ENCODE measurements around the gene TUBB2A. TPM values are rescaled to one million over a fixed set of nuclear protein-coding genes. Genes with fewer than 3 reads are reported as not detected.
"Not testable (repeated sequence)": the region's sequence is repeated elsewhere in the genome, so short reads cannot be mapped to it uniquely, and the experiment has no call there.

The TUBB2A gene
- total RNA-seq, 1 donor from 2014 or later: 59.0 TPM

- not testable (repeated sequence) for H3K4me3 ChIP-seq (ENCODE audit: low read length in 3 of 3); H3K9ac ChIP-seq (ENCODE audit: low read depth in 1 of 3, low read length in 3 of 3); H3K36me3 ChIP-seq (ENCODE audit: control insufficient read depth in 3 of 3, insufficient read depth in 3 of 3, low read length in 3 of 3); H3K27ac ChIP-seq (ENCODE audit: low read depth, low read length); H3K9me3 ChIP-seq (ENCODE audit: control insufficient read depth in 3 of 3, low read length in 3 of 3); H3K27me3 ChIP-seq (ENCODE audit: control insufficient read depth in 3 of 3, insufficient read depth in 3 of 3, low read length in 3 of 3); H3K4me1 ChIP-seq (ENCODE audit: control insufficient read depth in 3 of 3, insufficient read depth in 3 of 3, low read length in 3 of 3)
Observed at GRCh38 chr6:3170676-3171075, 13.3 kb upstream of the TUBB2A start.

GRCh38 chr6:3168046-3168445 lies 10.7 kb upstream of the TUBB2A start:
- H3K27me3 ChIP-seq (ENCODE audit: control insufficient read depth in 3 of 3, insufficient read depth in 3 of 3, low read length in 3 of 3); H3K9me3 ChIP-seq (ENCODE audit: control insufficient read depth in 3 of 3, low read length in 3 of 3); H3K27ac ChIP-seq (ENCODE audit: low read depth, low read length); H3K4me3 ChIP-seq (ENCODE audit: low read length in 3 of 3); H3K4me1 ChIP-seq (ENCODE audit: control insufficient read depth in 3 of 3, insufficient read depth in 3 of 3, low read length in 3 of 3); H3K9ac ChIP-seq (ENCODE audit: low read depth in 1 of 3, low read length in 3 of 3); H3K36me3 ChIP-seq (ENCODE audit: control insufficient read depth in 3 of 3, insufficient read depth in 3 of 3, low read length in 3 of 3): not testable (repeated sequence)

DNA sequence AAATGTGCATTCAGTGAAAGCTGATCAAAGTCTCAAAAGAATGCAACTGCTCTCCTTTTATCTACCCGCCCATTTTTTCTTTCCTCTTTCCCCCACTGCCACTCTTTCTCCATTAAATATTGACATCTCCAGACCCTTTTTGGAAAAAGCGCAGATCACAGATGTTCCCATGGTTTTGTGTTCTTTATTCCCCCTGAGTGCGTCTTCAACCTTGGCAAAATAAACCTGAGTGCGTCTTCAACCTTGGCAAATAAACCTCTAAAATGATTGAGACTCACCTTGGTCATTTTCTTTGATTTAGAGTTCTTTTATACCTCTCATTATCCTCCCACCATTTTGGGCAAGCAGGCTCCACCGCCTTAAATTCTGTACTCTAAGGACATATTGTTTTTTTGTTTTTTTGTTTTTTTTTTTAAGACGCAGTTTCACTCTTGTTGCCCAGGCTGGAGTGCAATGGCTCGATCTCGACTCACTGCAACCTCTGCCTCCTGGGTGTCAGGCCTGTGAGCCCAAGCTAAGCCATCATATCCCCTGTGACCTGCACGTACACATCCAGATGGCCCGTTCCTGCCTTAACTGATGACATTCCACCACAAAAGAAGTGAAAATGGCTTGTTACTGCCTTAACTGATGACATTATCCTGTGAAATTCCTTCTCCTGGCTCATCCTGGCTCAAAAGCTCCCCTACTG lies 9.3 kb upstream of the TUBB2A start:
- not testable (repeated sequence) for H3K36me3 ChIP-seq (ENCODE audit: control insufficient read depth in 3 of 3, insufficient read depth in 3 of 3, low read length in 3 of 3); H3K9ac ChIP-seq (ENCODE audit: low read depth in 1 of 3, low read length in 3 of 3); H3K4me1 ChIP-seq (ENCODE audit: control insufficient read depth in 3 of 3, insufficient read depth in 3 of 3, low read length in 3 of 3); H3K27ac ChIP-seq (ENCODE audit: low read depth, low read length); H3K4me3 ChIP-seq (ENCODE audit: low read length in 3 of 3); H3K9me3 ChIP-seq (ENCODE audit: control insufficient read depth in 3 of 3, low read length in 3 of 3); H3K27me3 ChIP-seq (ENCODE audit: control insufficient read depth in 3 of 3, insufficient read depth in 3 of 3, low read length in 3 of 3)

GRCh38 chr6:3165631-3166534 lies 8.5 kb upstream of the TUBB2A start:
- Histone ChIP-seq H3K27me3 (ENCODE audit: control insufficient read depth in 3 of 3, insufficient read depth in 3 of 3, low read length in 3 of 3) (no peaks in the 10 kb centered on the region), H3K27ac (ENCODE audit: low read depth, low read length) (no peak overlapping the region), H3K9ac (ENCODE audit: low read depth in 1 of 3, low read length in 3 of 3) (no peak overlapping the region), H3K9me3 (ENCODE audit: control insufficient read depth in 3 of 3, low read length in 3 of 3) (no peaks in the 10 kb centered on the region), H3K36me3 (ENCODE audit: control insufficient read depth in 3 of 3, insufficient read depth in 3 of 3, low read length in 3 of 3) (no peaks in the 10 kb centered on the region), H3K4me1 (ENCODE audit: control insufficient read depth in 3 of 3, insufficient read depth in 3 of 3, low read length in 3 of 3) (peaks cover 0 to 3% (median 2%) of the 10 kb centered on the region in 3 donors), H3K4me3 (ENCODE audit: low read length in 3 of 3) (no peak overlapping the region)

GRCh38 chr6:3164388-3164787 lies 7.0 kb upstream of the TUBB2A start:
- no peak overlapping the region for H3K9ac ChIP-seq (ENCODE audit: low read depth in 1 of 3, low read length in 3 of 3)
- H3K27ac ChIP-seq (ENCODE audit: low read depth, low read length): no peak overlapping the region
- H3K4me3 ChIP-seq (ENCODE audit: low read length in 3 of 3): no peak overlapping the region
- H3K36me3 ChIP-seq (ENCODE audit: control insufficient read depth in 3 of 3, insufficient read depth in 3 of 3, low read length in 3 of 3): no peaks in the 10 kb centered on the region
- H3K27me3 ChIP-seq (ENCODE audit: control insufficient read depth in 3 of 3, insufficient read depth in 3 of 3, low read length in 3 of 3): no peaks in the 10 kb centered on the region
- H3K4me1 ChIP-seq (ENCODE audit: control insufficient read depth in 3 of 3, insufficient read depth in 3 of 3, low read length in 3 of 3): peaks cover 0 to 3% (median 2%) of the 10 kb centered on the region in 3 donors
- H3K9me3 ChIP-seq (ENCODE audit: control insufficient read depth in 3 of 3, low read length in 3 of 3): no peaks in the 10 kb centered on the region

- Histone ChIP-seq H3K27ac (ENCODE audit: low read depth, low read length) (no peak overlapping the region), H3K27me3 (ENCODE audit: control insufficient read depth in 3 of 3, insufficient read depth in 3 of 3, low read length in 3 of 3) (no peaks in the 10 kb centered on the region), H3K4me1 (ENCODE audit: control insufficient read depth in 3 of 3, insufficient read depth in 3 of 3, low read length in 3 of 3) (peaks cover 2 to 3% (median 2%) of the 10 kb centered on the region in 3 donors), H3K4me3 (ENCODE audit: low read length in 3 of 3) (peak overlapping the region; percentile 59 to 78 (median 63)), H3K36me3 (ENCODE audit: control insufficient read depth in 3 of 3, insufficient read depth in 3 of 3, low read length in 3 of 3) (no peaks in the 10 kb centered on the region), H3K9me3 (ENCODE audit: control insufficient read depth in 3 of 3, low read length in 3 of 3) (no peaks in the 10 kb centered on the region), H3K9ac (ENCODE audit: low read depth in 1 of 3, low read length in 3 of 3) (no peak overlapping the region)
Observed at GRCh38 chr6:3163248-3163594, 5.9 kb upstream of the TUBB2A start.

DNA sequence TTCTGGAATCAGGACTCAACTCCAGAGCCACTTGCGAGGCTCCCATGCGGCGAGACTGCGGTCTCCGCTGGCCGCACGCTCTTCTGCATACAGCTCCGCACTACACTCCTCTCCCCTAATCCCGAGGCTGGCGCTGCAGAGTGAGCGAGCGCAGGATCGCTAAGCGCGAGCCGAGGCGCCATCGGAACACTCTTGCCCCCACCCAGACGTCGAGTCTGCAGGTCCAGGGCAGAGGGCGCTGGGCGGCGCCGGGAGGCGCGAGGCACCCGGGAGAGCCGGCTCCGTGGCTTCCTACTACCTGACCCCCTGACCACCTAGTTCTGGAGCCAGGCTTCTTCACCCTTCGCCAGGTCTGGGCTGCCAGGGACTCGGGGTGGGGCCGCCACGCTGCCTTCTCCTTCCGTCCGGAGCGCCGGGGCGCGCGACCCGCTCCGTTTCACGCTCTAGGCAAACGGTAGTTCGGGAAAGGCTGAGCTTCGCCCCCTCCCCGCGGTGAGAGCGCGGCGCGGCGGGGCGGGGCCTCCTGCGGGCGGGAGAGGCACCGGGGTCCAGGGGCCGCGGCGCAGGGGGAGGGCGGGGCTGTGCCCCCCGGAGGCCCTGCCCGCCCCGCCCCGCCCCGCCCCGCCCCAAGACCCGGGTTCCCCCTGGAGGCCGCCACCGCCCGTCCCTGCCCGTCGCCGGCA lies 5.4 kb upstream of the TUBB2A start:
- H3K4me3 ChIP-seq (ENCODE audit: low read length in 3 of 3): peak overlapping the region; percentile 74 to 80 (median 78)
- H3K9ac ChIP-seq (ENCODE audit: low read depth in 1 of 3, low read length in 3 of 3): peak overlapping the region; percentile 65 to 84 (median 73)
- no peaks in the 10 kb centered on the region for H3K36me3 ChIP-seq (ENCODE audit: control insufficient read depth in 3 of 3, insufficient read depth in 3 of 3, low read length in 3 of 3)
- H3K27me3 ChIP-seq (ENCODE audit: control insufficient read depth in 3 of 3, insufficient read depth in 3 of 3, low read length in 3 of 3): no peaks in the 10 kb centered on the region
- H3K4me1 ChIP-seq (ENCODE audit: control insufficient read depth in 3 of 3, insufficient read depth in 3 of 3, low read length in 3 of 3): peaks cover 2 to 4% (median 3%) of the 10 kb centered on the region in 3 donors
- H3K27ac ChIP-seq (ENCODE audit: low read depth, low read length): peak overlapping the region; percentile 81
- H3K9me3 ChIP-seq (ENCODE audit: control insufficient read depth in 3 of 3, low read length in 3 of 3): no peaks in the 10 kb centered on the region

DNA sequence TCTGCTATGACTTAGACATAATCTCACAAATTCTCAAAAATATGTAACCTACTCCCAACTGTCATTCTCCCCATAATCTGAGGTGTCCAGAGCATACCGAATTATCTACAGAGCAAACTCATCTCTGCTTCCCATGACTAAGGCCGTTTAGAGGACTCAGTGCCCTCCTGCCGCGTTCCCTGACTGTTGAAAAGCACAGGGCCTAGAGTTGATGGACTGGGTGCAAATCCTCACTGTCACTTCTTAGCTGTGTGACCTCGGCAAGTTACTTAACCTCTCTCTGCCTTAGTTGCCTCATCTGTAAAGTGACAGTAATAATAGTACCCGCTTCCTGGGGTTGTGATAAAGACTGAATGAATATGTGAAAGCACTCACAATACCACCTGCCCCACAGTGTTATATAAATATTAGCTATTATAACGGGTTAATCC lies 4.7 kb upstream of the TUBB2A start:
- H3K9ac ChIP-seq (ENCODE audit: low read depth in 1 of 3, low read length in 3 of 3): peak overlapping the region in 2 of 3 donors; percentile 9 to 73
- H3K4me3 ChIP-seq (ENCODE audit: low read length in 3 of 3): peak overlapping the region in 2 of 3 donors; percentile 41 to 78
- H3K27ac ChIP-seq (ENCODE audit: low read depth, low read length): no peak overlapping the region
- H3K27me3 ChIP-seq (ENCODE audit: control insufficient read depth in 3 of 3, insufficient read depth in 3 of 3, low read length in 3 of 3): no peaks in the 10 kb centered on the region
- no peaks in the 10 kb centered on the region for H3K9me3 ChIP-seq (ENCODE audit: control insufficient read depth in 3 of 3, low read length in 3 of 3)
- H3K4me1 ChIP-seq (ENCODE audit: control insufficient read depth in 3 of 3, insufficient read depth in 3 of 3, low read length in 3 of 3): peaks cover 2 to 4% (median 3%) of the 10 kb centered on the region in 3 donors
- no peaks in the 10 kb centered on the region for H3K36me3 ChIP-seq (ENCODE audit: control insufficient read depth in 3 of 3, insufficient read depth in 3 of 3, low read length in 3 of 3)

DNA sequence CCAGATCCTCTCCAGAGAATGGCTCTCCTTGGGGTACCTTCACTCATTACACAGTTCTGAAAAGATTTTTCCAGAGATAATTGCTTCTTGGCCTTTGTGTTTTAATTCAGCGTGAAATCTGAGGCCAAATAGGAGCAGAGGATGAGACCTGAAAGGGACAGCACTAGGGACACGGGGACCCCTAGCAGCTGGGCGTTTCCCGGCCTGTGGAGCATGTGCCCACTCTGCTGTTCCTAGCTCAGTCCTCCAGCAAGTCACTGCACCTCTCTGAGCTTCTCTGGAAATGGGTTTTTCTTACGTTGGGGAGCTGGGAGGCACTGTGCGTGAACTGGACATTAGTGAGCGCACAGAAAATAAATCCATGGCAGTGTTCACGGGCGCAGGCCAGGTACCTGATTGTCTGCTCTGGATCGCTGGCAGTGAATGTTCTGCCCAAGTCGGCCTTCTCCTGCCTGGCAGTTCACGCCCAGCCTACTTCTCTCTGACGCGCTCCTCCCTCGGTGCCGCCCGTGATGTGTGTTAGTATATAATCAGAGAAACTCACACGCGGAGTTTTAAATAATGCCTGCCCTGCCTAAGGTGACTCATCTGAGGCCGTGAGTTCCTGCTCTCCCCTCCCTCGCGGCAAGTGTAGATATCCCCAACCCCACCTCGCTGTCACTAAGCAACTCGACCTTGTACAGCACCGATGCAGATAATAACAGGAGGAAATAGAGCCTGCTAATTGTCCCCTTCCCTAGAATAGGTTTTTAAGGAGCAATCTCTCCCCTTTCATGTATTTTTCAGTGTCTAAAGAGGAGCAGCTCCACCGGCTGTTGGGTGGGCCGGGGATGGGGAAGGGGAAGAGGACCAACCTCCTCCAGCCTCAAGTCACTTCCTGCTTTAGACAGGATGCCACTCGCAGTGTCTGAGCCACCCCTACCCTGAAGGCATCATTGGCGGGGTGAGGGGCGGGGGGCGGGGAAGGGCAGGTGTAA lies 2.7 kb upstream of the TUBB2A start:
- Histone ChIP-seq H3K9ac (ENCODE audit: low read depth in 1 of 3, low read length in 3 of 3) (no peak overlapping the region), H3K27ac (ENCODE audit: low read depth, low read length) (no peak overlapping the region), H3K36me3 (ENCODE audit: control insufficient read depth in 3 of 3, insufficient read depth in 3 of 3, low read length in 3 of 3) (peaks cover 2 to 3% (median 3%) of the 10 kb centered on the region in 3 donors), H3K27me3 (ENCODE audit: control insufficient read depth in 3 of 3, insufficient read depth in 3 of 3, low read length in 3 of 3) (no peaks in the 10 kb centered on the region), H3K9me3 (ENCODE audit: control insufficient read depth in 3 of 3, low read length in 3 of 3) (no peaks in the 10 kb centered on the region), H3K4me3 (ENCODE audit: low read length in 3 of 3) (no peak overlapping the region), H3K4me1 (ENCODE audit: control insufficient read depth in 3 of 3, insufficient read depth in 3 of 3, low read length in 3 of 3) (peaks cover 0 to 7% (median 4%) of the 10 kb centered on the region in 3 donors)
